GM21447 (cell line): ENCODE results near the gene CBX1.

Source experiments
- ATAC-seq: cut with Tn5 transposase; IDR thresholded peaks from one replicate; pipeline ENCODE4 v1.9.1; 2021; ENCODE audit not compliant: unreplicated experiment

The CBX1 gene

GRCh38 chr17:48027322-48027981 is 73.8 kb downstream of the CBX1 start:
- no peak for ATAC-seq

- ATAC-seq: peak; percentile 40
Measured at GRCh38 chr17:48026502-48027321, 74.6 kb downstream of the CBX1 start.

GRCh38 chr17:48025904-48026501 is 75.3 kb downstream of the CBX1 start:
- ATAC-seq: no peak

- ATAC-seq: peak; percentile 82
Measured at GRCh38 chr17:48025040-48025903, 76.0 kb downstream of the CBX1 start.

GRCh38 chr17:48024149-48025039 is 76.9 kb downstream of the CBX1 start:
- no peak for ATAC-seq

- ATAC-seq: no peak
Measured at GRCh38 chr17:48023400-48024148, 77.7 kb downstream of the CBX1 start.

GRCh38 chr17:48022901-48023300 is 78.4 kb downstream of the CBX1 start:
- ATAC-seq: no peak

- ATAC-seq: no peak
Measured at GRCh38 chr17:48021934-48022333, 79.3 kb downstream of the CBX1 start.
